Esophagus muscularis mucosa (tissue), 4 donors: ENCODE data around the gene SH3RF2. TPM values are rescaled to one million over a fixed set of nuclear protein-coding genes. Genes with fewer than 3 reads are reported as not detected.

Experiments used
- DNase-seq: peaks from one replicate; pipeline ENCODE4 v3.0.0-alpha.2; 2017; ENCODE audit errors: extremely low spot score
- H3K27ac ChIP-seq, 4 donors: fragments of 200-600 bp; sonication (generic); replicated peaks in 1 of 4; 1 replicate in 3 of 4; 2 replicates in 1 of 4; pipeline ENCODE4 v1.5.1; 2016 to 2019; ENCODE audit warnings: mild to moderate bottlenecking in 1 of 4
- H3K27me3 ChIP-seq, 4 donors: fragments of 200-600 bp; sonication (generic); one replicate each; pipeline versions ENCODE4 v1.5.1 to v1.6.0; 2016 to 2019
- H3K36me3 ChIP-seq, 4 donors: fragments of 200-600 bp; sonication (generic); one replicate each; pipeline ENCODE4 v1.5.1; 2016 to 2019
- H3K4me1 ChIP-seq, 4 donors: fragments of 200-600 bp; sonication (generic); one replicate each; pipeline ENCODE4 v1.5.1; 2016 to 2019
- H3K4me3 ChIP-seq, 4 donors: fragments of 200-600 bp; sonication (generic); 1 replicate in 2 of 4; 2 replicates in 2 of 4; pipeline ENCODE4 v1.5.1; 2016 to 2019; ENCODE audit warnings: mild to moderate bottlenecking in 4 of 4, moderate library complexity in 1 of 4
- H3K9me3 ChIP-seq, 4 donors: fragments of 200-600 bp; sonication (generic); 1 replicate in 3 of 4; 2 replicates in 1 of 4; pipeline ENCODE4 v1.5.1; 2016 to 2019
- EP300 ChIP-seq: sonication (generic); formaldehyde crosslinking; IDR thresholded peaks from one replicate; pipeline ENCODE4 v1.6.1; 2017; ENCODE audit warnings: antibody characterized with exemption
- POLR2A ChIP-seq: fragments of 450-650 bp; IDR thresholded peaks from one replicate; pipeline ENCODE4 v1.6.1; 2017; ENCODE audit warnings: antibody characterized with exemption, moderate library complexity, mild to moderate bottlenecking, low read depth
- POLR2AphosphoS5 ChIP-seq, 2 donors: sonication (generic); formaldehyde crosslinking; IDR thresholded peaks; one replicate each; pipeline ENCODE4 v1.6.1; 2017; ENCODE audit warnings: antibody characterized with exemption in 2 of 2
- whole genome bisulfite sequencing: methylation state at CpG from one replicate; pipeline ENCODE4 v1.1.5; 2018; 5-methylcytosine and 5-hydroxymethylcytosine counted together
- intact Hi-C: fragments of 100-400 bp; cut with DNase I; formaldehyde crosslinking; loops from one replicate; pipeline ENCODE4 v1.15.1; 2023
- total RNA-seq, 4 donors: library from RNA; depleted of rRNA; stranded (reverse); fragments of >200 nt; gene quantifications; one replicate each; pipeline versions ENCODE4 v1.1.0 to v1.2.1, GENCODE V29; 2016
- TF ChIP-seq, protein P1 (sequence below), 3 experiments: fragments of 200-600 bp in 2 of 3; fragments of 450-650 bp in 1 of 3; sonication (generic) in 2 of 3; IDR thresholded peaks; one replicate each; pipeline ENCODE4 v1.5.1; 2017 to 2019; ENCODE audit warnings: antibody characterized with exemption in 3 of 3, mild to moderate bottlenecking in 2 of 3, moderate library complexity in 1 of 3

SH3RF2 gene
- total RNA-seq, 4 donors from 2014 or later = 0.66 to 2.1 (median 1.5) TPM

DNA sequence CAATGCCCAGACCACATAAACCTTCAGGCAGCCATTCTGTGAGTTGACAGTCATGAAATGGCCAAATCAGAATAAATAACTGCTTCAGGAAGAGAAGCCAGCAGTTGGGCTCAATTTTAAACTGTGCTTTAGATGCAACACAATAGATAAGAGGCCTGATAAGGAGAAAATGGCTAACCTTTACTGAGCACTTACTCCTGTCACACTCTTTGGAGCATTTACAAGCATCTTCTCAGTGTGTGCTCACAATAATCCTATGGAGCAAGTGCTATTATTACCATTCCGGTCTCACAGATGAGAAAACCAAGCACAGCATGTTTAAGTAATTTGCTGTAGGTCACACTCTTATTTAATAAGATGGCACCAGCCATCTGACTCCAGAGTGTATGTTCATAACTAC lies 11.5 kb upstream of the SH3RF2 start:
- intact Hi-C loops = no loop called here
- Histone ChIP-seq H3K9me3 (no peaks in the 10 kb centered on the region), H3K36me3 (no peaks in the 10 kb centered on the region), H3K27me3 (no peaks in the 10 kb centered on the region), H3K27ac (peak overlapping the region in 2 of 4 donors; percentile 15 to 21), H3K4me1 (peaks cover 0 to 18% (median 14%) of the 10 kb centered on the region in 4 donors), H3K4me3 (no peak overlapping the region)
- no peak for TF ChIP-seq POLR2A
- TF ChIP-seq, protein P1, sequence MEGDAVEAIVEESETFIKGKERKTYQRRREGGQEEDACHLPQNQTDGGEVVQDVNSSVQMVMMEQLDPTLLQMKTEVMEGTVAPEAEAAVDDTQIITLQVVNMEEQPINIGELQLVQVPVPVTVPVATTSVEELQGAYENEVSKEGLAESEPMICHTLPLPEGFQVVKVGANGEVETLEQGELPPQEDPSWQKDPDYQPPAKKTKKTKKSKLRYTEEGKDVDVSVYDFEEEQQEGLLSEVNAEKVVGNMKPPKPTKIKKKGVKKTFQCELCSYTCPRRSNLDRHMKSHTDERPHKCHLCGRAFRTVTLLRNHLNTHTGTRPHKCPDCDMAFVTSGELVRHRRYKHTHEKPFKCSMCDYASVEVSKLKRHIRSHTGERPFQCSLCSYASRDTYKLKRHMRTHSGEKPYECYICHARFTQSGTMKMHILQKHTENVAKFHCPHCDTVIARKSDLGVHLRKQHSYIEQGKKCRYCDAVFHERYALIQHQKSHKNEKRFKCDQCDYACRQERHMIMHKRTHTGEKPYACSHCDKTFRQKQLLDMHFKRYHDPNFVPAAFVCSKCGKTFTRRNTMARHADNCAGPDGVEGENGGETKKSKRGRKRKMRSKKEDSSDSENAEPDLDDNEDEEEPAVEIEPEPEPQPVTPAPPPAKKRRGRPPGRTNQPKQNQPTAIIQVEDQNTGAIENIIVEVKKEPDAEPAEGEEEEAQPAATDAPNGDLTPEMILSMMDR (IDR thresholded peaks at IDR 0.05) = no peak
- TF ChIP-seq POLR2AphosphoS5 (IDR thresholded peaks at IDR 0.05) = no peak
- no peak for TF ChIP-seq EP300
- WGBS = 88% methylated on average over 1 of the region's 1 CpG
- no peak for DNase-seq

DNA sequence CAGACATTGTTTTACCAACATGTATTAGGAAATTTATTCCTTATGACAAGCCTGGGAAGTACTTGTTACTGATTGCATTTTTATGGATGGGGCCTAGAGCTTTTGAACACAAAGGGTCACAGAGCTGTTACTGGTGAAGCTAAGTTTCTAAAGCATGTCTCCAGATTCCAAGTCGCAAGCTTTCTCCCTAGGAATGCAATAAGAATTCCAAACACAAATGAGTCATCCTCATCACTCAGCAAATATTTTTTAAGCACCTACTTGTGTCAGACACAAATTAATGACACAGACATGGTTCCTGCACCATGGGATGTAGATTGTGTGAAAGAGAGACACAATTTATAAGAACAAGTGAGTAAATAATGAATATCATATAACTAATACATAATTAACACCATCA lies 11.0 kb upstream of the SH3RF2 start:
- intact Hi-C loops = no loop called here
- Histone ChIP-seq H3K36me3 (no peaks in the 10 kb centered on the region), H3K27me3 (no peaks in the 10 kb centered on the region), H3K4me3 (no peak overlapping the region), H3K27ac (peak overlapping the region in 2 of 4 donors; percentile 15 to 21), H3K4me1 (peaks cover 0 to 18% (median 14%) of the 10 kb centered on the region in 4 donors), H3K9me3 (no peaks in the 10 kb centered on the region)
- TF ChIP-seq, protein P1 (IDR thresholded peaks at IDR 0.05) = no peak
- no peak for TF ChIP-seq EP300
- peak in 1 of 2 donors; percentile 40 for TF ChIP-seq POLR2AphosphoS5 (IDR thresholded peaks at IDR 0.05)
- TF ChIP-seq POLR2A = no peak
- WGBS = 17% methylated on average over 1 of the region's 1 CpG
- DNase-seq = no peak

DNA sequence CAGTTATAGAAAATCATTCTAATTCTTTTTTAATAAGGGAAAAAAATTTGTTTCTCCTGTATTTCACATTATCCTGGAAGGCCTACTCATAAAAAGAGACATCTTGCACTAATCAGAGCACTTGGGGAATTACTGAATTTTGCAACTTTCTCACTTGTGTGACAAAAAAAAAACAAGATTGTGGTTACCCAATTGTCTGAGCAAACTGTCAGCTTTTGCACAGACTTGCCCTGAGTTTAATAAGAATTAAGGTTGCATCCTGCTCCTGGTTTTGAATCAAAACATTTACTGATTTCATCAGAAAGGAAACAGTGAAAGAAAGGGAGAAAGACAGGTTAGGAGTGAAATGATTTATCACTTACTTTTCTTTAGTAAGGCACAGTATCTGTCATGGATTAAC lies 10.6 kb upstream of the SH3RF2 start:
- H3K9me3 ChIP-seq = no peaks in the 10 kb centered on the region
- no peak for DNase-seq
- no peaks in the 10 kb centered on the region for H3K27me3 ChIP-seq
- H3K4me1 ChIP-seq = peaks cover 0 to 18% (median 14%) of the 10 kb centered on the region in 4 donors
- intact Hi-C loops = no loop called here
- H3K4me3 ChIP-seq = no peak overlapping the region
- peak overlapping the region in 2 of 4 donors; percentile 15 to 21 for H3K27ac ChIP-seq
- TF ChIP-seq, protein P1 (IDR thresholded peaks at IDR 0.05) = no peak
- TF ChIP-seq POLR2A (no peak), EP300 (no peak), POLR2AphosphoS5 (IDR thresholded peaks at IDR 0.05) (no peak)
- H3K36me3 ChIP-seq = no peaks in the 10 kb centered on the region

DNA sequence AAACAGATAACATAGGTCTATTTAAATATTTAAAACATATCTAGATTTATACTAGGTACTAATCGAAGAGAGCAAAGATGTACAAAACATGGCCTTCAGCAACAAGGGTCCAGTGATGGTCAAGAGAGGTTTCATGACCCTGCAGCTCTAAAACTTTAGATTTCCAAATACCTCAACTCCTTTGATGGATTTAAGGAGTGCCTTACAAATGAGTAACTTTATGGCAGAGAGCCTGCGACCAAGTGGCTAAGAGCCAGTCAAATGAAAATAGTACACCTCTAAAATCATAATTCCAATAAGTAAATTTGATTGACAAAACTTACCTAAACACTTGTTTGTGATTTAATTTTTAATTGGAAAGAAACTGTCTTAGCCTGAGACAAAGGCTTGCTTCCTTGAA lies 4.7 kb upstream of the SH3RF2 start:
- Histone ChIP-seq H3K36me3 (no peaks in the 10 kb centered on the region), H3K9me3 (no peaks in the 10 kb centered on the region), H3K4me3 (no peak overlapping the region), H3K27ac (no peak overlapping the region), H3K4me1 (peaks cover 0 to 19% (median 15%) of the 10 kb centered on the region in 4 donors), H3K27me3 (no peaks in the 10 kb centered on the region)
- TF ChIP-seq, protein P1 (IDR thresholded peaks at IDR 0.05) = no peak
- no peak for TF ChIP-seq EP300
- intact Hi-C loops = no loop called here
- no peak for DNase-seq
- WGBS = 76% methylated on average over 2 of the region's 2 CpGs

DNA sequence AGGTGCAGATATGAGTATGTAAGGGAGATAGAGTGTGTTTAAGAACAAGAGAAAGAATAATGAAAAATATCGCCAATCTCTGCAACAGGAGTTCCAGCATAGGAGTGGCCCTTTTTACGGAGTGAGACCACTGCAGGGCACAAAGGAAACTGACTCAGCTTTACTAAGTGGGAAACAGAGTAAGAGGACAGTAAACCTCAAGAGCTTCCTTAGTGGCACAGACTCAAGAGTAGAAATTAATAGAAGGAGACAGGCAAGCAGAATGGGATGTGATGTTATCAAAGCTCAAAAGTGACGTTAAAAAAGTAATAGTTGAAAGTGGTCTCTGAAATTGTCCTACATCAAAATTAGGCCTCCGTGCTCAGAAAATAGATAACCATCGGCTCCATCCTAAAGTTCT lies 2.1 kb upstream of the SH3RF2 start:
- Histone ChIP-seq H3K4me1 (peaks cover 5 to 28% (median 24%) of the 10 kb centered on the region in 4 donors), H3K9me3 (no peaks in the 10 kb centered on the region), H3K27ac (no peak overlapping the region), H3K27me3 (no peaks in the 10 kb centered on the region), H3K36me3 (no peaks in the 10 kb centered on the region), H3K4me3 (no peak overlapping the region)
- intact Hi-C loops = no loop called here
- TF ChIP-seq EP300 = no peak
- no peak for TF ChIP-seq POLR2AphosphoS5 (IDR thresholded peaks at IDR 0.05)
- TF ChIP-seq, protein P1 (IDR thresholded peaks at IDR 0.05) = no peak
- no peak for TF ChIP-seq POLR2A
- no peak for DNase-seq
- WGBS = 80% methylated on average over 5 of the region's 5 CpGs
